ENCODE data around the gene RLF.

The RLF gene

GRCh38 chr1:40245686-40246085 lies 84.5 kb downstream of the RLF start:
- H3K36me3 ChIP-seq (ENCODE audit: control insufficient read depth, insufficient read depth, low read length): no peaks in the 10 kb centered on the region
- no peaks in the 10 kb centered on the region for H3K27me3 ChIP-seq (ENCODE audit: control insufficient read depth, insufficient read depth, low read length)
- H3K4me3 ChIP-seq (ENCODE audit: low read depth, low read length): no peak overlapping the region
- no peak overlapping the region for H3K9ac ChIP-seq (ENCODE audit: low read depth, low read length)
- no peaks in the 10 kb centered on the region for H3K4me1 ChIP-seq (ENCODE audit: control insufficient read depth, insufficient read depth, low read length)
- no peaks in the 10 kb centered on the region for H3K9me3 ChIP-seq (ENCODE audit: control insufficient read depth, insufficient read depth, low read length)

GRCh38 chr1:40247655-40248054 lies 86.5 kb downstream of the RLF start, which contains the start of gene TMCO2:
TMCO2 (plus strand) TSS chr1:40247937; CDS start chr1:40247994, 57 bp downstream.
- no peaks in the 10 kb centered on the region for H3K27me3 ChIP-seq (ENCODE audit: control insufficient read depth, insufficient read depth, low read length)
- no peaks in the 10 kb centered on the region for H3K36me3 ChIP-seq (ENCODE audit: control insufficient read depth, insufficient read depth, low read length)
- no peak within 1 kb of the TSS for H3K9ac ChIP-seq (ENCODE audit: low read depth, low read length)
- H3K4me1 ChIP-seq (ENCODE audit: control insufficient read depth, insufficient read depth, low read length): no peaks in the 10 kb centered on the region
- no peaks in the 10 kb centered on the region for H3K9me3 ChIP-seq (ENCODE audit: control insufficient read depth, insufficient read depth, low read length)
- H3K4me3 ChIP-seq (ENCODE audit: low read depth, low read length): no peak within 1 kb of the TSS

GRCh38 chr1:40248412-40248811 lies 87.2 kb downstream of the RLF start:
- Histone ChIP-seq H3K27me3 (ENCODE audit: control insufficient read depth, insufficient read depth, low read length) (no peaks in the 10 kb centered on the region), H3K9me3 (ENCODE audit: control insufficient read depth, insufficient read depth, low read length) (no peaks in the 10 kb centered on the region), H3K9ac (ENCODE audit: low read depth, low read length) (no peak overlapping the region), H3K4me1 (ENCODE audit: control insufficient read depth, insufficient read depth, low read length) (no peaks in the 10 kb centered on the region), H3K36me3 (ENCODE audit: control insufficient read depth, insufficient read depth, low read length) (no peaks in the 10 kb centered on the region), H3K4me3 (ENCODE audit: low read depth, low read length) (no peak overlapping the region)

- Histone ChIP-seq H3K4me1 (ENCODE audit: control insufficient read depth, insufficient read depth, low read length) (no peaks in the 10 kb centered on the region), H3K27me3 (ENCODE audit: control insufficient read depth, insufficient read depth, low read length) (no peaks in the 10 kb centered on the region), H3K9ac (ENCODE audit: low read depth, low read length) (no peak overlapping the region), H3K4me3 (ENCODE audit: low read depth, low read length) (no peak overlapping the region), H3K9me3 (ENCODE audit: control insufficient read depth, insufficient read depth, low read length) (no peaks in the 10 kb centered on the region), H3K36me3 (ENCODE audit: control insufficient read depth, insufficient read depth, low read length) (no peaks in the 10 kb centered on the region)
Measured at GRCh38 chr1:40251456-40251855, 90.3 kb downstream of the RLF start.

- H3K36me3 ChIP-seq (ENCODE audit: control insufficient read depth, insufficient read depth, low read length): no peaks in the 10 kb centered on the region
- no peaks in the 10 kb centered on the region for H3K4me1 ChIP-seq (ENCODE audit: control insufficient read depth, insufficient read depth, low read length)
- no peak overlapping the region for H3K4me3 ChIP-seq (ENCODE audit: low read depth, low read length)
- no peaks in the 10 kb centered on the region for H3K27me3 ChIP-seq (ENCODE audit: control insufficient read depth, insufficient read depth, low read length)
- H3K9me3 ChIP-seq (ENCODE audit: control insufficient read depth, insufficient read depth, low read length): no peaks in the 10 kb centered on the region
- no peak overlapping the region for H3K9ac ChIP-seq (ENCODE audit: low read depth, low read length)
Measured at GRCh38 chr1:40252601-40253000, 91.4 kb downstream of the RLF start.

- H3K9ac ChIP-seq (ENCODE audit: low read depth, low read length): no peak overlapping the region
- H3K4me1 ChIP-seq (ENCODE audit: control insufficient read depth, insufficient read depth, low read length): no peaks in the 10 kb centered on the region
- no peaks in the 10 kb centered on the region for H3K9me3 ChIP-seq (ENCODE audit: control insufficient read depth, insufficient read depth, low read length)
- peaks cover 2% of the 10 kb centered on the region for H3K36me3 ChIP-seq (ENCODE audit: control insufficient read depth, insufficient read depth, low read length)
- H3K4me3 ChIP-seq (ENCODE audit: low read depth, low read length): no peak overlapping the region
- no peaks in the 10 kb centered on the region for H3K27me3 ChIP-seq (ENCODE audit: control insufficient read depth, insufficient read depth, low read length)
Measured at GRCh38 chr1:40255231-40255630, 94.0 kb downstream of the RLF start.

- Histone ChIP-seq H3K27me3 (ENCODE audit: control insufficient read depth, insufficient read depth, low read length) (no peaks in the 10 kb centered on the region), H3K9me3 (ENCODE audit: control insufficient read depth, insufficient read depth, low read length) (no peaks in the 10 kb centered on the region), H3K9ac (ENCODE audit: low read depth, low read length) (peak overlapping the region; percentile 82), H3K36me3 (ENCODE audit: control insufficient read depth, insufficient read depth, low read length) (peaks cover 8% of the 10 kb centered on the region), H3K4me1 (ENCODE audit: control insufficient read depth, insufficient read depth, low read length) (no peaks in the 10 kb centered on the region), H3K4me3 (ENCODE audit: low read depth, low read length) (peak overlapping the region; percentile 70)
Measured at GRCh38 chr1:40256401-40257084, 95.4 kb downstream of the RLF start.

- peak overlapping the region; percentile 70 for H3K4me3 ChIP-seq (ENCODE audit: low read depth, low read length)
- no peaks in the 10 kb centered on the region for H3K9me3 ChIP-seq (ENCODE audit: control insufficient read depth, insufficient read depth, low read length)
- H3K9ac ChIP-seq (ENCODE audit: low read depth, low read length): peak overlapping the region; percentile 82
- peaks cover 8% of the 10 kb centered on the region for H3K36me3 ChIP-seq (ENCODE audit: control insufficient read depth, insufficient read depth, low read length)
- H3K4me1 ChIP-seq (ENCODE audit: control insufficient read depth, insufficient read depth, low read length): no peaks in the 10 kb centered on the region
- no peaks in the 10 kb centered on the region for H3K27me3 ChIP-seq (ENCODE audit: control insufficient read depth, insufficient read depth, low read length)
Measured at GRCh38 chr1:40257313-40257687, 96.1 kb downstream of the RLF start.

- H3K9me3 ChIP-seq (ENCODE audit: control insufficient read depth, insufficient read depth, low read length): no peaks in the 10 kb centered on the region
- H3K4me3 ChIP-seq (ENCODE audit: low read depth, low read length): peak within 1 kb of the TSS; percentile 82
- H3K36me3 ChIP-seq (ENCODE audit: control insufficient read depth, insufficient read depth, low read length): peaks cover 8% of the 10 kb centered on the region
- no peaks in the 10 kb centered on the region for H3K27me3 ChIP-seq (ENCODE audit: control insufficient read depth, insufficient read depth, low read length)
- H3K9ac ChIP-seq (ENCODE audit: low read depth, low read length): peak within 1 kb of the TSS; percentile 82
- H3K4me1 ChIP-seq (ENCODE audit: control insufficient read depth, insufficient read depth, low read length): no peaks in the 10 kb centered on the region
Measured at GRCh38 chr1:40257688-40258444, 96.7 kb downstream of the RLF start, which contains the start of gene ZMPSTE24. ZMPSTE24 (plus strand) TSS chr1:40258236; CDS start chr1:40258272, 36 bp downstream.

GRCh38 chr1:40258445-40258769 lies 97.2 kb downstream of the RLF start:
- H3K4me1 ChIP-seq (ENCODE audit: control insufficient read depth, insufficient read depth, low read length): no peaks in the 10 kb centered on the region
- no peaks in the 10 kb centered on the region for H3K9me3 ChIP-seq (ENCODE audit: control insufficient read depth, insufficient read depth, low read length)
- H3K36me3 ChIP-seq (ENCODE audit: control insufficient read depth, insufficient read depth, low read length): peaks cover 8% of the 10 kb centered on the region
- peak overlapping the region; percentile 82 for H3K4me3 ChIP-seq (ENCODE audit: low read depth, low read length)
- peak overlapping the region; percentile 80 for H3K9ac ChIP-seq (ENCODE audit: low read depth, low read length)
- no peaks in the 10 kb centered on the region for H3K27me3 ChIP-seq (ENCODE audit: control insufficient read depth, insufficient read depth, low read length)

- no peak overlapping the region for H3K9ac ChIP-seq (ENCODE audit: low read depth, low read length)
- no peaks in the 10 kb centered on the region for H3K27me3 ChIP-seq (ENCODE audit: control insufficient read depth, insufficient read depth, low read length)
- H3K36me3 ChIP-seq (ENCODE audit: control insufficient read depth, insufficient read depth, low read length): peaks cover 8% of the 10 kb centered on the region
- no peaks in the 10 kb centered on the region for H3K9me3 ChIP-seq (ENCODE audit: control insufficient read depth, insufficient read depth, low read length)
- H3K4me1 ChIP-seq (ENCODE audit: control insufficient read depth, insufficient read depth, low read length): no peaks in the 10 kb centered on the region
- H3K4me3 ChIP-seq (ENCODE audit: low read depth, low read length): no peak overlapping the region
Measured at GRCh38 chr1:40264354-40264781, 103.2 kb downstream of the RLF start.

- no peaks in the 10 kb centered on the region for H3K9me3 ChIP-seq (ENCODE audit: control insufficient read depth, insufficient read depth, low read length)
- no peaks in the 10 kb centered on the region for H3K4me1 ChIP-seq (ENCODE audit: control insufficient read depth, insufficient read depth, low read length)
- H3K27me3 ChIP-seq (ENCODE audit: control insufficient read depth, insufficient read depth, low read length): no peaks in the 10 kb centered on the region
- H3K36me3 ChIP-seq (ENCODE audit: control insufficient read depth, insufficient read depth, low read length): peaks cover 10% of the 10 kb centered on the region
- H3K9ac ChIP-seq (ENCODE audit: low read depth, low read length): no peak overlapping the region
- no peak overlapping the region for H3K4me3 ChIP-seq (ENCODE audit: low read depth, low read length)
Measured at GRCh38 chr1:40265298-40265697, 104.1 kb downstream of the RLF start.
